Measurements from ENCODE around the gene HDAC7. TPM values are rescaled to one million over a fixed set of nuclear protein-coding genes. Genes with fewer than 3 reads are reported as not detected.

Gene HDAC7
- total and polyA plus RNA-seq, 8 donors, result 17.9 to 48.1 (median 23.2) TPM

GRCh38 chr12:47770086-47770726, 49.5 kb downstream of the HDAC7 start:
- Histone ChIP-seq H3K4me1 (peaks cover 0 to 14% (median 0%) of the 10 kb centered on the region in 3 donors), H3K4me3 (no peak overlapping the region), H3K9me3 (no peaks in the 10 kb centered on the region), H3K27ac (no peak overlapping the region), H3K27me3 (no peaks in the 10 kb centered on the region), H3K36me3 (no peaks in the 10 kb centered on the region)
- no peak for TF ChIP-seq CTCF (IDR thresholded peaks at IDR 0.05)
- DNase-seq (no peak), FAIRE-seq (no peak), ATAC-seq (no peak)
- intact Hi-C loops (cut with DNase I), result loop anchor here in 1 of 3 donors (10.0 kb wide), 1 partner anchor 55 kb away; no protein-coding TSS in a partner anchor
- 83 to 84% methylated on average over 3 of the region's 3 CpGs for WGBS, 2 donors

- Histone ChIP-seq H3K4me1 (peaks cover 0 to 11% (median 0%) of the 10 kb centered on the region in 3 donors), H3K27me3 (no peaks in the 10 kb centered on the region), H3K36me3 (no peaks in the 10 kb centered on the region), H3K27ac (no peak overlapping the region), H3K9me3 (no peaks in the 10 kb centered on the region), H3K4me3 (no peak overlapping the region)
- 72 to 81% methylated on average over 4 of the region's 4 CpGs for WGBS, 2 donors
- ATAC-seq (no peak), DNase-seq (no peak), FAIRE-seq (no peak)
- no peak for TF ChIP-seq CTCF (IDR thresholded peaks at IDR 0.05)
- intact Hi-C loops (cut with DNase I), result loop anchor here in 1 of 3 donors (10.0 kb wide), 1 partner anchor 55 kb away; no protein-coding TSS in a partner anchor
Measured at GRCh38 chr12:47769234-47770085, 50.2 kb downstream of the HDAC7 start.

- H3K9me3 ChIP-seq, result no peaks in the 10 kb centered on the region
- no peak for ATAC-seq
- FAIRE-seq, result no peak
- DNase-seq, result no peak
- H3K27ac ChIP-seq, result no peak overlapping the region
- intact Hi-C loops (cut with DNase I), result no loop called here
- no peaks in the 10 kb centered on the region for H3K36me3 ChIP-seq
- TF ChIP-seq CTCF (IDR thresholded peaks at IDR 0.05), result no peak
- H3K27me3 ChIP-seq, result no peaks in the 10 kb centered on the region
- 36% methylated on average over 2 of the region's 2 CpGs for WGBS, 2 donors
- H3K4me1 ChIP-seq, result peaks cover 0 to 4% (median 0%) of the 10 kb centered on the region in 3 donors
- H3K4me3 ChIP-seq, result no peak overlapping the region
Measured at GRCh38 chr12:47768323-47768811, 51.3 kb downstream of the HDAC7 start.

- intact Hi-C loops (cut with DNase I), result no loop called here
Measured at GRCh38 chr12:47767216-47767724, 52.4 kb downstream of the HDAC7 start.

More at GRCh38 chr12:47767216-47767724, 52.4 kb downstream of the HDAC7 start:
- no peak overlapping the region for H3K27ac ChIP-seq
- no peaks in the 10 kb centered on the region for H3K36me3 ChIP-seq
- DNase-seq (peak in 5 of 6 donors; percentile 66 to 78 (median 71)), FAIRE-seq (no peak), ATAC-seq (peak; percentile 68 to 93 (median 84))
- no peaks in the 10 kb centered on the region for H3K9me3 ChIP-seq
- no peaks in the 10 kb centered on the region for H3K27me3 ChIP-seq
- H3K4me3 ChIP-seq, result no peak overlapping the region
- TF ChIP-seq CTCF (IDR thresholded peaks at IDR 0.05), result peak; percentile 25 to 46 (median 36)
- 22 to 36% methylated on average over 4 of the region's 4 CpGs for WGBS, 2 donors
- no peaks in the 10 kb centered on the region for H3K4me1 ChIP-seq

Measured in pancreas (tissue), 10 donors.